Kidney (tissue), 14 donors: ENCODE data around the gene AOPEP. TPM values are rescaled to one million over a fixed set of nuclear protein-coding genes. Genes with fewer than 3 reads are reported as not detected.

Source experiments
- DNase-seq, 5 donors: peaks; one replicate each; pipeline ENCODE4 v3.0.0-alpha.2; 2013 to 2020
- FAIRE-seq: peaks from 2 replicates; lab custom pipeline; 2012; peaks lifted over from hg19 to GRCh38; lab: Jason Lieb, UNC
- H3K27ac ChIP-seq, 2 donors: one replicate each; pipeline ENCODE4 v1.7.0; 2013; ENCODE audit warnings: low read depth in 2 of 2, low read length in 2 of 2, inconsistent platforms in 1 of 2
- H3K27me3 ChIP-seq: one replicate; pipeline ENCODE4 v1.7.1; 2013; ENCODE audit warnings: low read length, inconsistent platforms; ENCODE audit not compliant: control insufficient read depth, insufficient read depth
- H3K36me3 ChIP-seq, 3 donors: one replicate each; pipeline versions ENCODE4 v1.7.0 to v1.7.1; 2013; ENCODE audit warnings: low read length in 3 of 3, control low read depth in 1 of 3, inconsistent platforms in 1 of 3; ENCODE audit not compliant: insufficient read depth in 3 of 3, control insufficient read depth in 2 of 3
- H3K4me1 ChIP-seq, 3 donors: one replicate each; pipeline versions ENCODE4 v1.7.0 to v1.7.1; 2013; ENCODE audit warnings: low read length in 3 of 3, inconsistent platforms in 1 of 3, low read depth in 1 of 3; ENCODE audit not compliant: control insufficient read depth in 2 of 3, insufficient read depth in 2 of 3
- H3K4me3 ChIP-seq, 3 donors: one replicate each; pipeline versions ENCODE4 v1.7.0 to v1.8.1; 2013; ENCODE audit warnings: low read length in 3 of 3, control low read depth in 1 of 3, inconsistent platforms in 1 of 3
- H3K9ac ChIP-seq, 3 donors: one replicate each; pipeline versions ENCODE4 v1.7.0 to v1.7.1; 2013; ENCODE audit warnings: low read length in 3 of 3, control low read depth in 1 of 3, inconsistent platforms in 1 of 3
- H3K9me3 ChIP-seq, 3 donors: one replicate each; pipeline versions ENCODE4 v1.7.0 to v1.7.1; 2013; ENCODE audit warnings: low read length in 3 of 3, control low read depth in 1 of 3, inconsistent platforms in 1 of 3; ENCODE audit not compliant: control insufficient read depth in 2 of 3, insufficient read depth in 1 of 3
- CTCF ChIP-seq: IDR thresholded peaks from 3 replicates; pipeline ENCODE4 v1.5.1; 2012; ENCODE audit warnings: mild to moderate bottlenecking, moderate library complexity, borderline replicate concordance; ENCODE audit not compliant: insufficient read depth; ENCODE audit errors: extremely low read depth
- intact Hi-C: fragments of 100-400 bp; cut with DNase I; formaldehyde crosslinking; loops from one replicate; pipeline ENCODE4 v1.11.1; 2022
- polyA plus RNA-seq: library from polyadenylated mRNA; stranded (reverse); fragments of 350-450 nt; fragmentation: Illumina TruSeq; extraction: RNeasy Lipid Tissue Mini Kit (QIAGEN cat#74804); gene quantifications from one replicate; pipeline ENCODE4 v1.2.3, GENCODE V29; 2014; ENCODE audit warnings: low read depth, low replicate concordance; ENCODE audit not compliant: insufficient read depth
- total RNA-seq: library from RNA; stranded (reverse); fragmentation: NEBNext Ultra II Directional; extraction: Animal tissue kit (Norgen Biotek cat#: 25700); gene quantifications from one replicate; pipeline ENCODE4 v1.2.1, GENCODE V29; 2021
- donor health status: control.
- donor health status: control.
- donor health status: control.
- donor health status: control.
- donor health status: control.
- donor health status: DM: yes; HTN: yes; CAD: no.
- donor health status: Normal renal cell carcinoma (clear cell type).

AOPEP gene
- total and polyA plus RNA-seq, 2 donors from 2014 or later = 52.2 to 119 TPM

GRCh38 chr9:95100071-95100627 lies 373.6 kb downstream of the AOPEP start:
- TF ChIP-seq CTCF = no peak
- H3K4me1 ChIP-seq = peaks cover 4 to 23% (median 14%) of the 10 kb centered on the region in 3 donors
- no peak overlapping the region for H3K9ac ChIP-seq
- intact Hi-C loops = no loop called here
- H3K4me3 ChIP-seq = no peak overlapping the region
- H3K36me3 ChIP-seq = peaks cover 0 to 5% (median 0%) of the 10 kb centered on the region in 3 donors
- no peak for DNase-seq
- H3K27me3 ChIP-seq = no peaks in the 10 kb centered on the region
- H3K27ac ChIP-seq = peak overlapping the region; percentile 61 to 66
- FAIRE-seq = no peak
- H3K9me3 ChIP-seq = no peaks in the 10 kb centered on the region

- Histone ChIP-seq H3K36me3 (peaks cover 2 to 8% (median 3%) of the 10 kb centered on the region in 3 donors), H3K9ac (no peak overlapping the region), H3K4me1 (peaks cover 4 to 23% (median 14%) of the 10 kb centered on the region in 3 donors), H3K9me3 (no peaks in the 10 kb centered on the region), H3K27ac (peak overlapping the region; percentile 13 to 51), H3K4me3 (no peak overlapping the region), H3K27me3 (no peaks in the 10 kb centered on the region)
- DNase-seq (peak in 1 of 5 donors; percentile 37), FAIRE-seq (no peak)
- intact Hi-C loops = no loop called here
- no peak for TF ChIP-seq CTCF
Observed at GRCh38 chr9:95101326-95101725, 374.8 kb downstream of the AOPEP start.

GRCh38 chr9:95102001-95102433 lies 375.5 kb downstream of the AOPEP start:
- no peak for TF ChIP-seq CTCF
- H3K9ac ChIP-seq = peak overlapping the region in 1 of 3 donors; percentile 12
- H3K4me1 ChIP-seq = peaks cover 4 to 28% (median 14%) of the 10 kb centered on the region in 3 donors
- peaks cover 2 to 14% (median 6%) of the 10 kb centered on the region in 3 donors for H3K36me3 ChIP-seq
- no peak overlapping the region for H3K4me3 ChIP-seq
- no peak for FAIRE-seq
- intact Hi-C loops = no loop called here
- peak in 1 of 5 donors; percentile 18 for DNase-seq
- H3K27ac ChIP-seq = peak overlapping the region; percentile 51 to 59
- no peaks in the 10 kb centered on the region for H3K27me3 ChIP-seq
- no peaks in the 10 kb centered on the region for H3K9me3 ChIP-seq

GRCh38 chr9:95102572-95102971 lies 376.1 kb downstream of the AOPEP start:
- no peak overlapping the region for H3K4me3 ChIP-seq
- H3K4me1 ChIP-seq = peaks cover 4 to 29% (median 14%) of the 10 kb centered on the region in 3 donors
- H3K9ac ChIP-seq = peak overlapping the region in 1 of 3 donors; percentile 12
- intact Hi-C loops = no loop called here
- FAIRE-seq = no peak
- TF ChIP-seq CTCF = no peak
- no peaks in the 10 kb centered on the region for H3K27me3 ChIP-seq
- peaks cover 2 to 17% (median 6%) of the 10 kb centered on the region in 3 donors for H3K36me3 ChIP-seq
- peak overlapping the region; percentile 51 to 59 for H3K27ac ChIP-seq
- H3K9me3 ChIP-seq = no peaks in the 10 kb centered on the region
- peak in 4 of 5 donors; percentile 38 to 78 (median 60) for DNase-seq
